ENCODE data around the gene CACNA1G.

CACNA1G gene

GRCh38 chr17:50533720-50534148 is 26.8 kb upstream of the CACNA1G start:
- no peak for DNase-seq (ENCODE audit: low read depth)

GRCh38 chr17:50534222-50534978 is 26.1 kb upstream of the CACNA1G start:
- DNase-seq (ENCODE audit: low read depth), result peak; percentile 10

- DNase-seq (ENCODE audit: low read depth), result no peak
Observed at GRCh38 chr17:50534979-50535326, 25.6 kb upstream of the CACNA1G start.

- no peak for DNase-seq (ENCODE audit: low read depth)
Observed at GRCh38 chr17:50535407-50535806, 25.1 kb upstream of the CACNA1G start.

GRCh38 chr17:50536683-50537646 is 23.6 kb upstream of the CACNA1G start:
- DNase-seq (ENCODE audit: low read depth), result no peak

- DNase-seq (ENCODE audit: low read depth), result no peak
Observed at GRCh38 chr17:50537721-50538548, 22.6 kb upstream of the CACNA1G start.

GRCh38 chr17:50538549-50539410 is 21.7 kb upstream of the CACNA1G start:
- no peak for DNase-seq (ENCODE audit: low read depth)

- no peak for DNase-seq (ENCODE audit: low read depth)
Observed at GRCh38 chr17:50539762-50540559, 20.6 kb upstream of the CACNA1G start.

- DNase-seq (ENCODE audit: low read depth), result no peak
Observed at GRCh38 chr17:50540560-50541401, 19.7 kb upstream of the CACNA1G start.

- no peak for DNase-seq (ENCODE audit: low read depth)
Observed at GRCh38 chr17:50541402-50541715, 19.2 kb upstream of the CACNA1G start.

GRCh38 chr17:50541716-50542688 is 18.5 kb upstream of the CACNA1G start:
- DNase-seq (ENCODE audit: low read depth), result peak; percentile 81

GRCh38 chr17:50542795-50543774 is 17.4 kb upstream of the CACNA1G start:
- DNase-seq (ENCODE audit: low read depth), result no peak

GRCh38 chr17:50544516-50544915 is 16.0 kb upstream of the CACNA1G start:
- DNase-seq (ENCODE audit: low read depth), result no peak

GRCh38 chr17:50545311-50545710 is 15.2 kb upstream of the CACNA1G start:
- no peak for DNase-seq (ENCODE audit: low read depth)

GRCh38 chr17:50546701-50547034 is 13.8 kb upstream of the CACNA1G start:
- DNase-seq (ENCODE audit: low read depth), result no peak

GRCh38 chr17:50547035-50547735 is 13.3 kb upstream of the CACNA1G start, which contains the start of gene SPATA20:
SPATA20 (plus strand) TSS chr17:50547174; CDS start chr17:50547209, 35 bp downstream.
- DNase-seq (ENCODE audit: low read depth), result peak; percentile 76

GRCh38 chr17:50547736-50548083 is 12.8 kb upstream of the CACNA1G start:
- DNase-seq (ENCODE audit: low read depth), result no peak
